Vagina (tissue), 2 donors: ENCODE measurements around the gene KCTD18. TPM values are rescaled to one million over a fixed set of nuclear protein-coding genes. Genes with fewer than 3 reads are reported as not detected.

Experiments used
- DNase-seq, 2 donors: peaks; one replicate each; pipeline ENCODE4 v3.0.0-alpha.2; 2017; ENCODE audit errors: extremely low spot score in 2 of 2
- H3K27ac ChIP-seq: fragments of 200-600 bp; sonication (generic); one replicate; pipeline ENCODE4 v1.5.1; 2019
- H3K27me3 ChIP-seq: fragments of 200-600 bp; sonication (generic); one replicate; pipeline ENCODE4 v1.5.1; 2019
- H3K36me3 ChIP-seq, 2 donors: fragments of 200-600 bp; sonication (generic); one replicate each; pipeline ENCODE4 v1.5.1; 2017 to 2019
- H3K4me1 ChIP-seq: fragments of 200-600 bp; sonication (generic); one replicate; pipeline ENCODE4 v1.5.1; 2019
- H3K4me3 ChIP-seq, 2 donors: fragments of 200-600 bp; sonication (generic); 1 replicate in 1 of 2; 2 replicates in 1 of 2; pipeline ENCODE4 v1.5.1; 2016 to 2019
- H3K9me3 ChIP-seq: fragments of 200-600 bp; sonication (generic); one replicate; pipeline ENCODE4 v1.5.1; 2019
- POLR2A ChIP-seq, 2 donors: fragments of 450-650 bp; IDR thresholded peaks; one replicate each; pipeline ENCODE4 v1.6.1; 2017; ENCODE audit warnings: antibody characterized with exemption in 2 of 2, mild to moderate bottlenecking in 2 of 2, moderate library complexity in 2 of 2
- POLR2AphosphoS5 ChIP-seq, 2 donors: sonication (generic); formaldehyde crosslinking; IDR thresholded peaks; one replicate each; pipeline ENCODE4 v1.9.0; 2017; ENCODE audit warnings: antibody characterized with exemption in 2 of 2, mild to moderate bottlenecking in 2 of 2, low read depth in 1 of 2; ENCODE audit not compliant: insufficient read depth in 1 of 2
- intact Hi-C: fragments of 100-400 bp; cut with DNase I; formaldehyde crosslinking; loops from one replicate; pipeline ENCODE4 v1.15.1; 2023
- total RNA-seq: library from RNA; depleted of rRNA; stranded (reverse); fragments of >200 nt; gene quantifications from one replicate; pipeline ENCODE4 v1.2.3, GENCODE V29; 2016
- TF ChIP-seq, protein P1 (sequence below), 3 experiments: fragments of 450-650 bp in 2 of 3; fragments of 200-600 bp in 1 of 3; sonication (generic) in 1 of 3; IDR thresholded peaks; one replicate each; pipeline ENCODE4 v1.5.1; 2017 to 2019; ENCODE audit warnings: antibody characterized with exemption in 3 of 3, mild to moderate bottlenecking in 2 of 3, moderate library complexity in 2 of 3

Gene KCTD18
- total RNA-seq, 1 donor from 2014 or later = 16.9 TPM

DNA sequence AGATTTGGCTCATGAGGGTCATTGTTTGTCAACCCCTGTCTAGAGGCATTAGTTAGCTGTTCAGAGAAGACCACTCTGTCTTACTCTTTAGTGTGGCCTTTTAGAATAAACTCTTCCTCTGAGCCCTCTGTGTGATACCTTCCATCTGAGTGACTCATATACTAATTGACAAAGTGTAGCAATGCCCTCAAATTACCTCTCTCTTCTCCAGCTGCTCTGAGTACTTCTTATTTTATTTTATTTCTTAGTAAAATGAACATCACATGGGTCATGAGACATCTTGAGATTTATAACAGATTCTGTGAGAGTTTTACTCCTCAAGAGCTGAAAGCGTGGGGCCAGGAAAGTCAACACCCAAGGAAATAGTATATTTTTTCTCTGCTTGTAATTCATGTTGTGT lies 67.4 kb downstream of the KCTD18 start:
- no peak for DNase-seq
- intact Hi-C loops = no loop called here
- Histone ChIP-seq H3K9me3 (no peaks in the 10 kb centered on the region), H3K36me3 (peaks cover 0 to 15% of the 10 kb centered on the region in 2 donors), H3K27ac (peak overlapping the region; percentile 39), H3K4me3 (no peak overlapping the region), H3K27me3 (no peaks in the 10 kb centered on the region), H3K4me1 (peaks cover 43% of the 10 kb centered on the region)
- TF ChIP-seq POLR2AphosphoS5 (IDR thresholded peaks at IDR 0.05; ENCODE audit: insufficient read depth in 1 of 2, low read depth in 1 of 2) (no peak), POLR2A (IDR thresholded peaks at IDR 0.05) (no peak)
- TF ChIP-seq, protein P1, sequence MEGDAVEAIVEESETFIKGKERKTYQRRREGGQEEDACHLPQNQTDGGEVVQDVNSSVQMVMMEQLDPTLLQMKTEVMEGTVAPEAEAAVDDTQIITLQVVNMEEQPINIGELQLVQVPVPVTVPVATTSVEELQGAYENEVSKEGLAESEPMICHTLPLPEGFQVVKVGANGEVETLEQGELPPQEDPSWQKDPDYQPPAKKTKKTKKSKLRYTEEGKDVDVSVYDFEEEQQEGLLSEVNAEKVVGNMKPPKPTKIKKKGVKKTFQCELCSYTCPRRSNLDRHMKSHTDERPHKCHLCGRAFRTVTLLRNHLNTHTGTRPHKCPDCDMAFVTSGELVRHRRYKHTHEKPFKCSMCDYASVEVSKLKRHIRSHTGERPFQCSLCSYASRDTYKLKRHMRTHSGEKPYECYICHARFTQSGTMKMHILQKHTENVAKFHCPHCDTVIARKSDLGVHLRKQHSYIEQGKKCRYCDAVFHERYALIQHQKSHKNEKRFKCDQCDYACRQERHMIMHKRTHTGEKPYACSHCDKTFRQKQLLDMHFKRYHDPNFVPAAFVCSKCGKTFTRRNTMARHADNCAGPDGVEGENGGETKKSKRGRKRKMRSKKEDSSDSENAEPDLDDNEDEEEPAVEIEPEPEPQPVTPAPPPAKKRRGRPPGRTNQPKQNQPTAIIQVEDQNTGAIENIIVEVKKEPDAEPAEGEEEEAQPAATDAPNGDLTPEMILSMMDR (IDR thresholded peaks at IDR 0.05) = no peak

DNA sequence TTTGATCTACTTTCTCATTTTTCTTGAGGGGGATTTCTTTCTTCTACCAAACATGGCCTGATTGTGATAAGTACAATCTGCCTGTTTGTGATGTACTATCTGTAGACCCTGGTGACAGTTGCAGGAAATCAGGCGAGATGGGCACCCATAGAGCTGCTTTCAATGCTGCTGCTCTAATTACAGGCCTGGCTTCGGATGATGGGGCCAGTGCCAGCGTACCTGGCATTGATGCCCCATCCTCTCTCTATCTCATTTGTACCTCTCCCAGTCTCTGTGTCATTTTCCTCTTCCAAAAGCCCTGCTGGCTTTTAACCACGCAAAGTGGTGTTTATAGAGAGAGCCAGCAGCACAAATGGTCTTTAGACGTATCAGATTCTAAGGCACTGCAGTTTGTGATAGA lies 69.9 kb downstream of the KCTD18 start:
- no peak overlapping the region for H3K27ac ChIP-seq
- no peaks in the 10 kb centered on the region for H3K27me3 ChIP-seq
- H3K4me1 ChIP-seq = peaks cover 39% of the 10 kb centered on the region
- no peak overlapping the region for H3K4me3 ChIP-seq
- intact Hi-C loops = no loop called here
- no peaks in the 10 kb centered on the region for H3K9me3 ChIP-seq
- DNase-seq = no peak
- TF ChIP-seq POLR2A (IDR thresholded peaks at IDR 0.05) (no peak), POLR2AphosphoS5 (IDR thresholded peaks at IDR 0.05; ENCODE audit: insufficient read depth in 1 of 2, low read depth in 1 of 2) (no peak)
- TF ChIP-seq, protein P1 (IDR thresholded peaks at IDR 0.05) = no peak
- peaks cover 0 to 7% of the 10 kb centered on the region in 2 donors for H3K36me3 ChIP-seq

Other genes starting within 250 kb of the KCTD18 start
- 65.6 TPM for gene SPATS2L, start 203.4 kb downstream of the KCTD18 start, total RNA-seq
- 1.7 TPM for gene SGO2, start 16.1 kb upstream of the KCTD18 start, total RNA-seq
- gene AOX1, start 75.9 kb upstream of the KCTD18 start, total RNA-seq = 84.5 TPM